HL-60 (cell line): ENCODE data around the gene OR51B6.

ENCODE experiments used
- DNase-seq, 2 experiments: peaks; one replicate each; pipeline ENCODE4 v3.0.0-alpha.2; 2010 to 2020; ENCODE audit warnings: low read depth in 1 of 2, low spot score in 1 of 2
- H3K27ac ChIP-seq: fragments of 250-450 bp; sonication (Bioruptor Pico); replicated peaks from 2 replicates; pipeline ENCODE4 v1.5.1; 2020; ENCODE audit warnings: mild to moderate bottlenecking, moderate library complexity
- H3K27me3 ChIP-seq: fragments of 250-450 bp; sonication (Bioruptor Pico); 2 replicates; pipeline ENCODE4 v1.5.1; 2021; ENCODE audit warnings: mild to moderate bottlenecking, moderate library complexity; ENCODE audit not compliant: insufficient read depth, poor library complexity, severe bottlenecking
- H3K4me3 ChIP-seq: replicated peaks from 2 replicates; pipeline ENCODE4 v1.5.1; 2011; ENCODE audit warnings: mild to moderate bottlenecking, control low read depth, low read length; ENCODE audit not compliant: insufficient read depth
- GABPA ChIP-seq: IDR thresholded peaks from 2 replicates; pipeline ENCODE4 v1.6.1; 2012; ENCODE audit warnings: low read depth
- POLR2AphosphoS5 ChIP-seq: IDR thresholded peaks from 2 replicates; pipeline ENCODE4 v1.6.1; 2012; ENCODE audit warnings: low read depth
- SPI1 ChIP-seq: IDR thresholded peaks from 2 replicates; pipeline ENCODE4 v1.6.1; 2012; ENCODE audit warnings: low read depth, mild to moderate bottlenecking, borderline replicate concordance
- long read RNA-seq: library from polyadenylated mRNA; unstranded; transcript quantifications from one replicate; pipeline ENCODE4 v2.0.0, GENCODE V29; 2020
- TF ChIP-seq, protein P1 (sequence below): IDR thresholded peaks from 2 replicates; pipeline ENCODE4 v1.6.1; 2012; ENCODE audit warnings: low read depth; ENCODE audit not compliant: insufficient replicate concordance
- TF ChIP-seq, protein P2 (sequence below): IDR thresholded peaks from one replicate; pipeline ENCODE4 v1.5.1; 2011; ENCODE audit warnings: low read length, control low read depth, inconsistent platforms; ENCODE audit not compliant: insufficient read depth

OR51B6 gene, protein sequence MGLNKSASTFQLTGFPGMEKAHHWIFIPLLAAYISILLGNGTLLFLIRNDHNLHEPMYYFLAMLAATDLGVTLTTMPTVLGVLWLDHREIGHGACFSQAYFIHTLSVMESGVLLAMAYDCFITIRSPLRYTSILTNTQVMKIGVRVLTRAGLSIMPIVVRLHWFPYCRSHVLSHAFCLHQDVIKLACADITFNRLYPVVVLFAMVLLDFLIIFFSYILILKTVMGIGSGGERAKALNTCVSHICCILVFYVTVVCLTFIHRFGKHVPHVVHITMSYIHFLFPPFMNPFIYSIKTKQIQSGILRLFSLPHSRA
- long read RNA-seq: 0 reads

- no peak within 1 kb of the TSS for H3K4me3 ChIP-seq
- no peak for DNase-seq
- TF ChIP-seq POLR2AphosphoS5: no peak
- TF ChIP-seq GABPA: no peak
- TF ChIP-seq SPI1: no peak
- TF ChIP-seq, protein P1, sequence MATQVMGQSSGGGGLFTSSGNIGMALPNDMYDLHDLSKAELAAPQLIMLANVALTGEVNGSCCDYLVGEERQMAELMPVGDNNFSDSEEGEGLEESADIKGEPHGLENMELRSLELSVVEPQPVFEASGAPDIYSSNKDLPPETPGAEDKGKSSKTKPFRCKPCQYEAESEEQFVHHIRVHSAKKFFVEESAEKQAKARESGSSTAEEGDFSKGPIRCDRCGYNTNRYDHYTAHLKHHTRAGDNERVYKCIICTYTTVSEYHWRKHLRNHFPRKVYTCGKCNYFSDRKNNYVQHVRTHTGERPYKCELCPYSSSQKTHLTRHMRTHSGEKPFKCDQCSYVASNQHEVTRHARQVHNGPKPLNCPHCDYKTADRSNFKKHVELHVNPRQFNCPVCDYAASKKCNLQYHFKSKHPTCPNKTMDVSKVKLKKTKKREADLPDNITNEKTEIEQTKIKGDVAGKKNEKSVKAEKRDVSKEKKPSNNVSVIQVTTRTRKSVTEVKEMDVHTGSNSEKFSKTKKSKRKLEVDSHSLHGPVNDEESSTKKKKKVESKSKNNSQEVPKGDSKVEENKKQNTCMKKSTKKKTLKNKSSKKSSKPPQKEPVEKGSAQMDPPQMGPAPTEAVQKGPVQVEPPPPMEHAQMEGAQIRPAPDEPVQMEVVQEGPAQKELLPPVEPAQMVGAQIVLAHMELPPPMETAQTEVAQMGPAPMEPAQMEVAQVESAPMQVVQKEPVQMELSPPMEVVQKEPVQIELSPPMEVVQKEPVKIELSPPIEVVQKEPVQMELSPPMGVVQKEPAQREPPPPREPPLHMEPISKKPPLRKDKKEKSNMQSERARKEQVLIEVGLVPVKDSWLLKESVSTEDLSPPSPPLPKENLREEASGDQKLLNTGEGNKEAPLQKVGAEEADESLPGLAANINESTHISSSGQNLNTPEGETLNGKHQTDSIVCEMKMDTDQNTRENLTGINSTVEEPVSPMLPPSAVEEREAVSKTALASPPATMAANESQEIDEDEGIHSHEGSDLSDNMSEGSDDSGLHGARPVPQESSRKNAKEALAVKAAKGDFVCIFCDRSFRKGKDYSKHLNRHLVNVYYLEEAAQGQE: no peak
- TF ChIP-seq, protein P2, sequence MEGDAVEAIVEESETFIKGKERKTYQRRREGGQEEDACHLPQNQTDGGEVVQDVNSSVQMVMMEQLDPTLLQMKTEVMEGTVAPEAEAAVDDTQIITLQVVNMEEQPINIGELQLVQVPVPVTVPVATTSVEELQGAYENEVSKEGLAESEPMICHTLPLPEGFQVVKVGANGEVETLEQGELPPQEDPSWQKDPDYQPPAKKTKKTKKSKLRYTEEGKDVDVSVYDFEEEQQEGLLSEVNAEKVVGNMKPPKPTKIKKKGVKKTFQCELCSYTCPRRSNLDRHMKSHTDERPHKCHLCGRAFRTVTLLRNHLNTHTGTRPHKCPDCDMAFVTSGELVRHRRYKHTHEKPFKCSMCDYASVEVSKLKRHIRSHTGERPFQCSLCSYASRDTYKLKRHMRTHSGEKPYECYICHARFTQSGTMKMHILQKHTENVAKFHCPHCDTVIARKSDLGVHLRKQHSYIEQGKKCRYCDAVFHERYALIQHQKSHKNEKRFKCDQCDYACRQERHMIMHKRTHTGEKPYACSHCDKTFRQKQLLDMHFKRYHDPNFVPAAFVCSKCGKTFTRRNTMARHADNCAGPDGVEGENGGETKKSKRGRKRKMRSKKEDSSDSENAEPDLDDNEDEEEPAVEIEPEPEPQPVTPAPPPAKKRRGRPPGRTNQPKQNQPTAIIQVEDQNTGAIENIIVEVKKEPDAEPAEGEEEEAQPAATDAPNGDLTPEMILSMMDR: no peak
- H3K27ac ChIP-seq: no peak within 1 kb of the TSS
- H3K27me3 ChIP-seq: peaks cover 2% of the 10 kb centered on the region
Observed at GRCh38 chr11:5351208-5351607, at the start of gene OR51B6. Gene OR51B6, plus strand, starts transcription at chr11:5351508. Its CDS starts 0 bp downstream, at chr11:5351508.

DNA sequence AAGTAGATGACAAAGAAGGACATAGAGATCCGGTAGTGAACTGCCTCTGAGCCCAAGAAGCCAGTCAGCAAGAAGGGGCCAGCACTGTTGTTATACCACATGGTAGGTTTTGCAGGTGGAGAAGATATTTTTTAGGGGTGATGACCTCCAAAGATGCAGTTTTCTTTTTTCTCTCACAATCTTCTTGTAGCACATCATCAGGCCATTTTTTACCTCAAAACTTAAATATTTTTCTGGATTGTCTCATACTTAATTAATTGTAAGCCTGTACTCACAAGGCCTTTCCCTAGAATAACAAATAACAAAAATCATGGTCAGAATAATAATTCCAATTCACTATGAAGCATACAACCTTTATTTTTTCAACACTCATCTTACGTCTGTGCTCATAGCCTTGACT is 49.5 kb upstream of the OR51B6 start, which contains the start of gene OR51B4:
Gene OR51B4, minus strand, starts transcription at position 101 of the 400 bp plus-strand sequence. Its CDS starts 0 bp downstream, at position 101.
- H3K27ac ChIP-seq: no peak within 1 kb of the TSS
- H3K27me3 ChIP-seq: peaks cover 2% of the 10 kb centered on the region
- no peak for DNase-seq
- no peak within 1 kb of the TSS for H3K4me3 ChIP-seq
- TF ChIP-seq, protein P2: no peak
- TF ChIP-seq GABPA (no peak), POLR2AphosphoS5 (no peak), SPI1 (no peak)
- TF ChIP-seq, protein P1: no peak

DNA sequence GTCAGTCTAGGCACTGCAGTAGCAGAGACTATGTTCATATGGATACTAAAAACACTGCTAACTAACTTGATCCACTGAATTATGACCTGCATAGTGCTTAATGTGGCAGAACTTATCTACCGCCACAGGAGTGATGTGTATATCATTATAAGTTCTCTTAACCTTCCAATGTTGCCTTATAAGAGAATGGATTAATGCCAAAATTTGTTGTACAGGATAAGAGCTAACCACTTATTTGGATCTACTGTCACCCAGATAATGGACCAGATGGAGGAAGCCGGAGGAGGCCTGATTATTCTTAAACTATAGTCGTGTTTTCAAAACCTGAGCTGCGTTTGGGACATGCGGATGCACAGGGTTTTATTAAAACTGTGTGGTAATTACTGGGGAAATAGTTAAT is 47.7 kb upstream of the OR51B6 start:
- DNase-seq: no peak
- TF ChIP-seq POLR2AphosphoS5 (no peak), GABPA (no peak), SPI1 (no peak)
- TF ChIP-seq, protein P2: no peak
- TF ChIP-seq, protein P1: no peak
- Histone ChIP-seq H3K27ac (no peak overlapping the region), H3K27me3 (peaks cover 2% of the 10 kb centered on the region), H3K4me3 (no peak overlapping the region)
